Adrenal gland (tissue), 12 donors: ENCODE measurements around the gene PLPP7. TPM values are rescaled to one million over a fixed set of nuclear protein-coding genes. Genes with fewer than 3 reads are reported as not detected.

Experiments used
- DNase-seq, 7 donors: peaks; one replicate each; pipeline ENCODE4 v3.0.0-alpha.2; 2019 to 2020
- H3K27ac ChIP-seq, 5 donors: fragments of 200-600 bp; sonication (generic) in 4 of 5; 1 replicate in 3 of 5; 2 replicates in 2 of 5; pipeline versions ENCODE4 v1.5.1 to v1.8.0; 2016 to 2020; ENCODE audit warnings: mild to moderate bottlenecking in 1 of 5
- H3K27me3 ChIP-seq: fragments of 200-600 bp; 2 replicates; pipeline ENCODE4 v1.8.0; 2021
- H3K36me3 ChIP-seq, 2 donors: fragments of 200-600 bp; replicated peaks in 1 of 2; 1 replicate in 1 of 2; 2 replicates in 1 of 2; pipeline versions ENCODE4 v1.5.1 to v1.8.0; 2018 to 2022
- H3K4me1 ChIP-seq, 2 donors: fragments of 200-600 bp; replicated peaks in 1 of 2; 1 replicate in 1 of 2; 2 replicates in 1 of 2; pipeline versions ENCODE4 v1.5.1 to v1.8.0; 2018 to 2021
- H3K4me3 ChIP-seq, 4 donors: fragments of 200-600 bp; sonication (generic) in 3 of 4; one replicate each; pipeline ENCODE4 v1.5.1; 2016 to 2018
- H3K9me3 ChIP-seq, 3 donors: fragments of 200-600 bp; sonication (generic) in 1 of 3; replicated peaks in 1 of 3; 1 replicate in 2 of 3; 2 replicates in 1 of 3; pipeline versions ENCODE4 v1.5.1 to v1.8.0; 2016 to 2021
- CTCF ChIP-seq, 6 experiments: fragments of 450-650 bp in 4 of 6; fragments of 200-600 bp in 2 of 6; sonication (generic) in 1 of 6; IDR thresholded peaks; 1 replicate in 5 of 6; 2 replicates in 1 of 6; pipeline versions ENCODE4 v1.5.1 to v1.8.0; 2016 to 2021; ENCODE audit warnings: antibody characterized with exemption in 6 of 6, mild to moderate bottlenecking in 2 of 6, moderate library complexity in 1 of 6
- POLR2A ChIP-seq, 2 donors: fragments of 450-650 bp; IDR thresholded peaks; one replicate each; pipeline ENCODE4 v1.6.1; 2017; ENCODE audit warnings: antibody characterized with exemption in 2 of 2, mild to moderate bottlenecking in 2 of 2, moderate library complexity in 1 of 2
- WGBS, 4 donors: extraction: QIAGEN DNeasy Blood & Tissue Kit in 2 of 4; methylation state at CpG; one replicate each; pipeline versions ENCODE4 v1.1.5 to v1.1.7; 2013 to 2017; 5-methylcytosine and 5-hydroxymethylcytosine counted together
- intact Hi-C, 2 donors: fragments of 100-400 bp; cut with DNase I; formaldehyde crosslinking; loops; one replicate each; pipeline versions ENCODE4 v1.14.1 to v1.15.0; 2022 to 2023
- polyA plus RNA-seq, 3 donors: library from polyadenylated mRNA; stranded (reverse); fragments of 200-250 nt in 2 of 3; fragments of 350-450 nt in 1 of 3; fragmentation: Illumina TruSeq in 1 of 3; extraction: RNeasy Lipid Tissue Mini Kit (QIAGEN cat#74804) in 1 of 3; gene quantifications; one replicate each; pipeline ENCODE4 v1.2.3, GENCODE V29; 2013 to 2014
- total RNA-seq, 9 donors: library from RNA; depleted of rRNA in 4 of 9; stranded (reverse); fragments of >200 nt in 4 of 9; fragments of 120-200 nt in 1 of 9; fragmentation: NEBNext Ultra II Directional in 1 of 9; extraction: Animal tissue kit (Norgen Biotek cat#: 25700) in 1 of 9; gene quantifications; one replicate each; pipeline versions ENCODE4 v1.1.0 to v1.2.4, GENCODE V29; 2013 to 2023
- donor health status: healthy with polysubstance abuse.
- donor health status: Bipolar disorder and iron deficiency.
- donor health status: DM: yes; HTN: yes; CAD: no.
- donor health status: DM: no; HTN: no; CAD: no.
- donor health status: DM: no; HTN: no; CAD: no.
- donor health status: DM: yes; HTN: yes; CAD: no.

PLPP7 gene
- total and polyA plus RNA-seq, 12 donors: 4.8 to 31.4 (median 16.5) TPM

- Histone ChIP-seq H3K36me3 (no peaks in the 10 kb centered on the region), H3K4me3 (no peak overlapping the region), H3K4me1 (no peaks in the 10 kb centered on the region), H3K27me3 (no peaks in the 10 kb centered on the region), H3K27ac (no peak overlapping the region), H3K9me3 (no peaks in the 10 kb centered on the region)
- no peak for DNase-seq
- WGBS, 4 donors: 73 to 88% (median 77%) methylated on average over 4 of the region's 4 CpGs
- intact Hi-C loops: no loop called here
- no peak for TF ChIP-seq CTCF (IDR thresholded peaks at IDR 0.05)
- TF ChIP-seq POLR2A (IDR thresholded peaks at IDR 0.05): no peak
Observed at GRCh38 chr9:131246618-131247017, 42.9 kb upstream of the PLPP7 start.

GRCh38 chr9:131252120-131252519, 37.4 kb upstream of the PLPP7 start:
- Histone ChIP-seq H3K36me3 (no peaks in the 10 kb centered on the region), H3K9me3 (no peaks in the 10 kb centered on the region), H3K4me1 (peaks cover 0 to 9% of the 10 kb centered on the region in 2 donors), H3K27me3 (no peaks in the 10 kb centered on the region), H3K27ac (peak overlapping the region in 3 of 5 donors; percentile 16 to 81 (median 69)), H3K4me3 (peak overlapping the region in 1 of 4 donors; percentile 19)
- TF ChIP-seq POLR2A (IDR thresholded peaks at IDR 0.05): no peak
- no peak for TF ChIP-seq CTCF (IDR thresholded peaks at IDR 0.05)
- no peak for DNase-seq
- WGBS, 4 donors: 68 to 95% (median 75%) methylated on average over 4 to 23 of the region's 23 CpGs
- intact Hi-C loops: no loop called here

- H3K4me1 ChIP-seq: peaks cover 0 to 9% of the 10 kb centered on the region in 2 donors
- no peaks in the 10 kb centered on the region for H3K27me3 ChIP-seq
- intact Hi-C loops: no loop called here
- no peaks in the 10 kb centered on the region for H3K36me3 ChIP-seq
- H3K9me3 ChIP-seq: no peaks in the 10 kb centered on the region
- TF ChIP-seq CTCF (IDR thresholded peaks at IDR 0.05): no peak
- TF ChIP-seq POLR2A (IDR thresholded peaks at IDR 0.05): no peak
- peak overlapping the region in 3 of 5 donors; percentile 26 to 81 (median 69) for H3K27ac ChIP-seq
- H3K4me3 ChIP-seq: no peak overlapping the region
- DNase-seq: peak in 3 of 7 donors; percentile 46 to 57 (median 56)
- 73 to 80% (median 78%) methylated on average over 12 to 14 of the region's 14 CpGs for WGBS, 4 donors
Observed at GRCh38 chr9:131253891-131254491, 35.5 kb upstream of the PLPP7 start.

GRCh38 chr9:131254626-131255025, 34.9 kb upstream of the PLPP7 start:
- H3K27ac ChIP-seq: peak overlapping the region in 3 of 5 donors; percentile 26 to 81 (median 71)
- H3K27me3 ChIP-seq: no peaks in the 10 kb centered on the region
- TF ChIP-seq CTCF (IDR thresholded peaks at IDR 0.05): no peak
- no peak for TF ChIP-seq POLR2A (IDR thresholded peaks at IDR 0.05)
- no peak for DNase-seq
- H3K36me3 ChIP-seq: no peaks in the 10 kb centered on the region
- H3K4me3 ChIP-seq: no peak overlapping the region
- H3K4me1 ChIP-seq: peaks cover 0 to 9% of the 10 kb centered on the region in 2 donors
- intact Hi-C loops: no loop called here
- 78 to 86% (median 80%) methylated on average over 13 to 14 of the region's 14 CpGs for WGBS, 4 donors
- no peaks in the 10 kb centered on the region for H3K9me3 ChIP-seq
